ENCODE measurements around the gene SAC3D1. TPM values are rescaled to one million over a fixed set of nuclear protein-coding genes. Genes with fewer than 3 reads are reported as not detected.

Gene SAC3D1
- total and polyA plus RNA-seq, 9 of the 15 experiments (the other 6 are each of a cell fraction or from before 2014, with no cell fraction given), result 0.20 to 35.2 (median 5.8) TPM

DNA sequence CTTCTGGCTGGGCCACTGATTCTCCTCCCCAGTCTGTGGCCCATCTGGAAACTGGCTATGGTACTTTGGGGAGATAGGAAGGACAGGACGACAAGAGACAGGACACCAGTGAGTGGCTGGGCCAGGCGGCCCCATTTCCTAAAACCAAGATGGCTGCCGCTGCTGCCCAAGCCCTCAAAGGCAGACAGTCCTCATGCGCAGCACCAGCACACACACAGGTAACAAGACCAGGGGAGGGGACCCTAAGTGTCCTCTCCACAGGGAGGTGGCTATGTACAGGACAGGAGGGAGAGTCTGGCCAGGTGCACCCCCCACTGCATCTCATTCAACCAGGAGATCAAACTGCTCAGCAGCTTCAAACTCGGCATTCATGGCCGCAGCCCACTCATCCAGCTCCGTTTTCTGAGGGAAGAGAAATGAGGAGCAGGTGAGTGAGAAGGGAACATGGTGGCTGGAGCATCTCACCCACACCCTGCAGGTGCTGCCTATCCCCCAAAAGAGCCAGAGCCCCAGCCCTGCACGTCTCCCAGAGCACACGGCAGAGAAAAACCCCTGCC is 37.9 kb downstream of the SAC3D1 start (continued):
- no peak for TF ChIP-seq TEAD4 (IDR thresholded peaks at IDR 0.05; ENCODE audit: low read length)
- TF ChIP-seq TEAD4 (CRISPR knock-in tag; IDR thresholded peaks at IDR 0.05; ENCODE audit: borderline replicate concordance), result no peak

- no peaks in the 10 kb centered on the region; a peak in 1 of 5 replicates for H3K27me3 ChIP-seq (ENCODE audit: control insufficient read depth in 2 of 2, insufficient read depth in 2 of 2, low read length in 2 of 2)
- H3K4me1 ChIP-seq (replicated peaks in 1 of 2; ENCODE audit: control insufficient read depth in 2 of 2, insufficient read depth in 2 of 2, low read length in 2 of 2), result peaks cover 22 to 26% of the 10 kb centered on the region in 2 experiments
- intact Hi-C loops (cut with micrococcal nuclease) (loop anchor here (5.0 kb wide), 1 partner anchor 56 kb away; the partner anchor contains the start of gene SNX15), in situ Hi-C loops (cut with MboI) (no loop called here)
- peak overlapping the region; percentile 98 for H3K4me2 ChIP-seq (ENCODE audit: insufficient read depth, low read length)
- POLR2A ChIA-PET, result interaction anchor here (0.5 to 1.8 kb wide), 10 partner anchors 8 to 297 kb away, joined by 3 to 11 read pairs (median 4); partner anchors contain the start of genes SAC3D1 and SNX15
- DNase-seq (ENCODE audit: extremely low read depth in 1 of 4, low spot score in 3 of 4) (peak in 2 of 4 experiments; percentile 48), ATAC-seq (peak; percentile 15), FAIRE-seq (peak; percentile 11)
- H3K9me1 ChIP-seq (ENCODE audit: control insufficient read depth, insufficient read depth, low read length), result no peaks in the 10 kb centered on the region
- TSS peak; percentile 56 for BruUV-seq (replicated peaks)
- H3K4me3 ChIP-seq, result peak overlapping the region; percentile 81
- 0% methylated on average over 13 of the region's 13 CpGs for WGBS (ENCODE audit: insufficient coverage, low coverage, missing lambda C conversion rate)
- H2AFZ ChIP-seq (ENCODE audit: low read depth, low read length), result peak overlapping the region; percentile 89
- H3K79me2 ChIP-seq (ENCODE audit: control insufficient read depth, insufficient read depth, low read length), result peaks cover 66% of the 10 kb centered on the region
- CTCF ChIA-PET (ENCODE audit: low intra/inter-chr PET ratio), result interaction anchor here (1.0 to 1.4 kb wide), 2 partner anchors 70 kb away, joined by 3 read pairs; no protein-coding TSS in a partner anchor
- peak overlapping the region; percentile 96 for H3K9ac ChIP-seq (ENCODE audit: insufficient read depth in 1 of 2, low read depth in 2 of 2, low read length in 2 of 2)
- H3K27ac ChIP-seq (ENCODE audit: extremely low read depth, low read depth, low read length), result peak overlapping the region; percentile 90
- H3K9me3 ChIP-seq (replicated peaks; ENCODE audit: control insufficient read depth, insufficient read depth, low read depth, low read length), result no peaks in the 10 kb centered on the region
- peaks cover 82% of the 10 kb centered on the region for H3K36me3 ChIP-seq (ENCODE audit: control insufficient read depth, insufficient read depth, low read length)
- H4K20me1 ChIP-seq (replicated peaks; ENCODE audit: control insufficient read depth, insufficient read depth, low read length), result no peaks in the 10 kb centered on the region; the same call in none of the 2 replicates
- no peak for TF ChIP-seq TAL1 (IDR thresholded peaks at IDR 0.05)
- TF ChIP-seq THAP7 (CRISPR knock-in tag; IDR thresholded peaks at IDR 0.05), result no peak
- TF ChIP-seq MAFK (IDR thresholded peaks at IDR 0.05; ENCODE audit: low read length), result no peak
- TF ChIP-seq, protein P1, sequence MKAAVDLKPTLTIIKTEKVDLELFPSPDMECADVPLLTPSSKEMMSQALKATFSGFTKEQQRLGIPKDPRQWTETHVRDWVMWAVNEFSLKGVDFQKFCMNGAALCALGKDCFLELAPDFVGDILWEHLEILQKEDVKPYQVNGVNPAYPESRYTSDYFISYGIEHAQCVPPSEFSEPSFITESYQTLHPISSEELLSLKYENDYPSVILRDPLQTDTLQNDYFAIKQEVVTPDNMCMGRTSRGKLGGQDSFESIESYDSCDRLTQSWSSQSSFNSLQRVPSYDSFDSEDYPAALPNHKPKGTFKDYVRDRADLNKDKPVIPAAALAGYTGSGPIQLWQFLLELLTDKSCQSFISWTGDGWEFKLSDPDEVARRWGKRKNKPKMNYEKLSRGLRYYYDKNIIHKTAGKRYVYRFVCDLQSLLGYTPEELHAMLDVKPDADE (conservative IDR thresholded peaks at IDR 0.05; ENCODE audit: control insufficient read depth, low read depth, low read length), result no peak
- TF ChIP-seq REST (IDR thresholded peaks at IDR 0.05; ENCODE audit: borderline replicate concordance), result 0 out of 2 replicates have a peak, but pooled peaks have one; percentile 3
- TF ChIP-seq REST (CRISPR knock-in tag; IDR thresholded peaks at IDR 0.05; ENCODE audit: low read depth), result no peak
- TF ChIP-seq SRF (CRISPR knock-in tag; IDR thresholded peaks at IDR 0.05), result no peak
These were observed 42.3 kb downstream of the SAC3D1 start for GRCh38 chr11:65083134-65083833.
